Measurements from ENCODE around the gene SPATA32.

GRCh38 chr17:45273551-45273957 lies 11.7 kb upstream of the SPATA32 start:
- no peak for TF ChIP-seq CTCF (IDR thresholded peaks at IDR 0.05)
- no peak for TF ChIP-seq POLR2AphosphoS5 (IDR thresholded peaks at IDR 0.05)
